Loucy (cell line): ENCODE measurements around the gene B3GAT1.

Experiments
- H2AFZ ChIP-seq: fragments of 200-600 bp; sonication (generic); 2 replicates; pipeline ENCODE4 v1.6.0; 2016; ENCODE audit warnings: antibody characterized with exemption, mild to moderate bottlenecking, low read length, moderate library complexity
- H3F3A ChIP-seq: fragments of 200-600 bp; 2 replicates; pipeline ENCODE4 v1.6.0; 2016; ENCODE audit warnings: antibody characterized with exemption, low read depth, mild to moderate bottlenecking
- H3K27me3 ChIP-seq: fragments of 200-600 bp; sonication (generic); 2 replicates; pipeline ENCODE4 v1.6.1; 2014; ENCODE audit warnings: low read length, mild to moderate bottlenecking; ENCODE audit not compliant: insufficient read depth, poor library complexity, severe bottlenecking
- H3K36me3 ChIP-seq: fragments of 200-600 bp; sonication (generic); 2 replicates; pipeline ENCODE4 v1.6.1; 2016; ENCODE audit warnings: low read length; ENCODE audit not compliant: insufficient read depth
- H3K4me1 ChIP-seq: fragments of 200-600 bp; sonication (generic); 2 replicates; pipeline ENCODE4 v1.5.1; 2014; ENCODE audit warnings: low read length, mild to moderate bottlenecking; ENCODE audit not compliant: insufficient read depth, poor library complexity, severe bottlenecking
- H3K4me2 ChIP-seq: fragments of 200-600 bp; sonication (generic); 2 replicates; pipeline ENCODE4 v1.6.0; 2014; ENCODE audit warnings: antibody characterized with exemption, low read length, low read depth, mild to moderate bottlenecking; ENCODE audit not compliant: poor library complexity, severe bottlenecking
- H3K4me3 ChIP-seq: fragments of 200-600 bp; sonication (generic); 2 replicates; pipeline ENCODE4 v1.5.1; 2014; ENCODE audit warnings: low read length, mild to moderate bottlenecking, mixed read lengths; ENCODE audit not compliant: poor library complexity, severe bottlenecking
- H3K79me2 ChIP-seq: fragments of 200-600 bp; sonication (generic); 2 replicates; pipeline ENCODE4 v1.6.1; 2014; ENCODE audit warnings: low read length; ENCODE audit not compliant: insufficient read depth
- H3K9ac ChIP-seq: fragments of 200-600 bp; sonication (generic); 2 replicates; pipeline ENCODE4 v1.6.0; 2014; ENCODE audit warnings: mild to moderate bottlenecking, low read depth, low read length, moderate library complexity; ENCODE audit not compliant: poor library complexity, severe bottlenecking
- H3K9me2 ChIP-seq: fragments of 200-600 bp; sonication (generic); replicated peaks from 2 replicates; pipeline ENCODE4 v1.6.1; 2016; ENCODE audit warnings: low read depth, low read length, mixed read lengths
- H3K9me3 ChIP-seq: fragments of 200-600 bp; sonication (generic); 2 replicates; pipeline ENCODE4 v1.6.1; 2014; ENCODE audit warnings: mild to moderate bottlenecking, antibody characterized with exemption, low read length, low read depth; ENCODE audit not compliant: insufficient read depth
- H4K20me1 ChIP-seq: fragments of 200-600 bp; sonication (generic); 2 replicates; pipeline ENCODE4 v1.6.0; 2014; ENCODE audit warnings: antibody characterized with exemption, low read length, mild to moderate bottlenecking; ENCODE audit not compliant: insufficient read depth, poor library complexity, severe bottlenecking
- CTCF ChIP-seq: fragments of 200-600 bp; sonication (generic); conservative IDR thresholded peaks from 2 replicates; pipeline ENCODE4 v1.5.1; 2014; ENCODE audit warnings: mild to moderate bottlenecking, antibody characterized with exemption, low read length
- EZH2phosphoT487 ChIP-seq: fragments of 200-600 bp; IDR thresholded peaks from 2 replicates; pipeline ENCODE4 v1.6.1; 2018; ENCODE audit warnings: antibody characterized with exemption, mild to moderate bottlenecking, moderate library complexity, borderline replicate concordance

B3GAT1 gene

GRCh38 chr11:134437821-134438220, 25.8 kb upstream of the B3GAT1 start:
- H3K9me2 ChIP-seq = no peaks in the 10 kb centered on the region
- no peak overlapping the region for H2AFZ ChIP-seq
- H3K79me2 ChIP-seq = no peaks in the 10 kb centered on the region
- H3K36me3 ChIP-seq = no peaks in the 10 kb centered on the region
- peaks cover 29% of the 10 kb centered on the region; the same call in 1 of the 2 replicates for H3K9me3 ChIP-seq
- H3F3A ChIP-seq = no peaks in the 10 kb centered on the region
- H3K4me1 ChIP-seq = no peaks in the 10 kb centered on the region
- H3K9ac ChIP-seq = no peak overlapping the region
- H3K4me3 ChIP-seq = no peak overlapping the region
- TF ChIP-seq CTCF (no peak), EZH2phosphoT487 (no peak)
- H3K27me3 ChIP-seq = no peaks in the 10 kb centered on the region
- no peak overlapping the region for H3K4me2 ChIP-seq
- H4K20me1 ChIP-seq = no peaks in the 10 kb centered on the region

- Histone ChIP-seq H3K9me2 (no peaks in the 10 kb centered on the region), H3K27me3 (no peaks in the 10 kb centered on the region), H3K4me2 (no peak overlapping the region), H3K4me1 (no peaks in the 10 kb centered on the region), H3K9ac (no peak overlapping the region), H4K20me1 (no peaks in the 10 kb centered on the region), H3K79me2 (no peaks in the 10 kb centered on the region), H3F3A (no peaks in the 10 kb centered on the region), H3K9me3 (peaks cover 29% of the 10 kb centered on the region; the same call in 1 of the 2 replicates), H3K36me3 (no peaks in the 10 kb centered on the region), H2AFZ (no peak overlapping the region), H3K4me3 (no peak overlapping the region)
- TF ChIP-seq EZH2phosphoT487 = no peak
- no peak for TF ChIP-seq CTCF
Observed at GRCh38 chr11:134436781-134437180, 24.7 kb upstream of the B3GAT1 start.

- no peaks in the 10 kb centered on the region for H3K36me3 ChIP-seq
- H3K4me1 ChIP-seq = no peaks in the 10 kb centered on the region
- no peaks in the 10 kb centered on the region for H3K9me2 ChIP-seq
- no peak overlapping the region for H3K9ac ChIP-seq
- TF ChIP-seq EZH2phosphoT487 = no peak
- no peak for TF ChIP-seq CTCF
- no peak overlapping the region for H3K4me2 ChIP-seq
- no peak overlapping the region for H3K4me3 ChIP-seq
- peaks cover 30% of the 10 kb centered on the region; the same call in 1 of the 2 replicates for H3K9me3 ChIP-seq
- no peaks in the 10 kb centered on the region for H3K27me3 ChIP-seq
- H3K79me2 ChIP-seq = no peaks in the 10 kb centered on the region
- H3F3A ChIP-seq = no peaks in the 10 kb centered on the region
- H4K20me1 ChIP-seq = no peaks in the 10 kb centered on the region
- no peak overlapping the region for H2AFZ ChIP-seq
Observed at GRCh38 chr11:134433806-134434205, 21.8 kb upstream of the B3GAT1 start.
